Measurements from ENCODE around the gene EFCAB12.

- TF ChIP-seq CTCF (IDR thresholded peaks at IDR 0.05; ENCODE audit: low read depth, low read length) (no peak), EZH2phosphoT487 (IDR thresholded peaks at IDR 0.05; ENCODE audit: low read depth) (no peak)
These were observed 58.0 kb downstream of the EFCAB12 start for GRCh38 chr3:129370248-129370964.
